GM18517 (cell line): ENCODE data around the gene SALL1.

Experiments
- ATAC-seq: cut with Tn5 transposase; IDR thresholded peaks from one replicate; pipeline ENCODE4 v1.9.1; 2021; ENCODE audit warnings: mild to moderate bottlenecking, moderate library complexity; ENCODE audit not compliant: unreplicated experiment

SALL1 gene

GRCh38 chr16:51157698-51158097, 6.6 kb upstream of the SALL1 start:
- no peak for ATAC-seq

GRCh38 chr16:51156807-51157200, 5.7 kb upstream of the SALL1 start:
- ATAC-seq = no peak

GRCh38 chr16:51155820-51156806, 5.0 kb upstream of the SALL1 start:
- ATAC-seq = no peak

- no peak for ATAC-seq
These were observed 4.1 kb upstream of the SALL1 start for GRCh38 chr16:51155199-51155607.

- no peak for ATAC-seq
These were observed 3.5 kb upstream of the SALL1 start for GRCh38 chr16:51154271-51155171.

- ATAC-seq = no peak
These were observed 2.5 kb upstream of the SALL1 start for GRCh38 chr16:51153577-51154031.

- no peak for ATAC-seq
These were observed 1.9 kb upstream of the SALL1 start for GRCh38 chr16:51152691-51153576.

GRCh38 chr16:51151961-51152663, 1.0 kb upstream of the SALL1 start:
- no peak for ATAC-seq

- no peak for ATAC-seq
These were observed 428 bp upstream of the SALL1 start for GRCh38 chr16:51151435-51151960.

GRCh38 chr16:51150165-51150887, 744 bp downstream of the SALL1 start:
- ATAC-seq = no peak

GRCh38 chr16:51149721-51150164, 1.3 kb downstream of the SALL1 start:
- no peak for ATAC-seq

GRCh38 chr16:51149251-51149661, 1.8 kb downstream of the SALL1 start:
- ATAC-seq = no peak

- ATAC-seq = no peak
These were observed 2.3 kb downstream of the SALL1 start for GRCh38 chr16:51148678-51149228.

- no peak for ATAC-seq
These were observed 3.0 kb downstream of the SALL1 start for GRCh38 chr16:51147776-51148677.

- no peak for ATAC-seq
These were observed 4.7 kb downstream of the SALL1 start for GRCh38 chr16:51146256-51146924.

- ATAC-seq = no peak
These were observed 6.9 kb downstream of the SALL1 start for GRCh38 chr16:51144203-51144602.
